ENCODE results near the gene COBL. TPM values are rescaled to one million over a fixed set of nuclear protein-coding genes. Genes with fewer than 3 reads are reported as not detected.

Gene COBL
- total RNA-seq, 2 donors from 2014 or later, result 36.5 to 46.6 TPM

DNA sequence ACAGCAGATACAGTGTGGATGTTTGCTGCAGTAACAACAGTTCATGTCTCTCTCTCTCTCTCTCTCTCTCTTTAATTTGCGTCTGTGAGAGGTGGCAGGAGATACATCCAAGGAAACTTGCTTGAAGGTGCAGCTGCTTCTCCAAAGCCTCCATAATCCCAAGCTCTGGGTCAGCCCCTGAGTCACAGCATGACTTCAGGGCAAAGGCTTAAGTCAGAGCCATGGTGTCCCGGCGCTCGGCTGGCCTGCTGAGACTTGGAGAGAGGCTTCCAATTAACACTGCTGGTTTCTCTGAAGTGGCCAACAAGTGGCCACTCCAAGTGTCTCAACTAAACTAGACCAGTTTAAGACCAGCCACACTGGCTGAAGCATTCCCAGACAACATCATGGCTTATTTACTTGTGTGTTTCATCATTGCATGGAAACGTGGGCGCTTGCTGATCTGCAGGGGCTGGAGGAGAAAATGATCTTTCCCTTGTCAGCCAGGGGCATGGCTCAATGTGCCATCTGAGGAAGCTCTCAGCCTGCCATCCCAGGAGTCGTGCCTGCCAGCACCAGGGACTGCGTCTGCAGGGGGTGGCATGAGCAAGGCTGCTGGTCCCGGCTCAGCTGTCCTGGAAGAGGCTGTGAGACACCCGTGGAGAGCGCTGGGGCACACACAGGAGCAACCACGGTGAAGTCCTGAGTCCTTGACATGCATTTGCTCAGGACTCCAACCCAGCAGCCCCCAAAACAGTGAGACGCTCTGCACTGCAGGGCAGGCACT, 254.2 kb downstream of the COBL start:
- H3K4me3 ChIP-seq, result no peak overlapping the region
- H3K27ac ChIP-seq, result no peak overlapping the region
- intact Hi-C loops (cut with DNase I), result loop anchor here (10.0 kb wide), 1 partner anchor 468 kb away; no protein-coding TSS in a partner anchor
- 82% methylated on average over 13 of the region's 13 CpGs for whole genome bisulfite sequencing
- TF ChIP-seq POLR2A (IDR thresholded peaks at IDR 0.05), result no peak
- TF ChIP-seq POLR2AphosphoS5 (IDR thresholded peaks at IDR 0.05), result no peak
- TF ChIP-seq, protein P1, sequence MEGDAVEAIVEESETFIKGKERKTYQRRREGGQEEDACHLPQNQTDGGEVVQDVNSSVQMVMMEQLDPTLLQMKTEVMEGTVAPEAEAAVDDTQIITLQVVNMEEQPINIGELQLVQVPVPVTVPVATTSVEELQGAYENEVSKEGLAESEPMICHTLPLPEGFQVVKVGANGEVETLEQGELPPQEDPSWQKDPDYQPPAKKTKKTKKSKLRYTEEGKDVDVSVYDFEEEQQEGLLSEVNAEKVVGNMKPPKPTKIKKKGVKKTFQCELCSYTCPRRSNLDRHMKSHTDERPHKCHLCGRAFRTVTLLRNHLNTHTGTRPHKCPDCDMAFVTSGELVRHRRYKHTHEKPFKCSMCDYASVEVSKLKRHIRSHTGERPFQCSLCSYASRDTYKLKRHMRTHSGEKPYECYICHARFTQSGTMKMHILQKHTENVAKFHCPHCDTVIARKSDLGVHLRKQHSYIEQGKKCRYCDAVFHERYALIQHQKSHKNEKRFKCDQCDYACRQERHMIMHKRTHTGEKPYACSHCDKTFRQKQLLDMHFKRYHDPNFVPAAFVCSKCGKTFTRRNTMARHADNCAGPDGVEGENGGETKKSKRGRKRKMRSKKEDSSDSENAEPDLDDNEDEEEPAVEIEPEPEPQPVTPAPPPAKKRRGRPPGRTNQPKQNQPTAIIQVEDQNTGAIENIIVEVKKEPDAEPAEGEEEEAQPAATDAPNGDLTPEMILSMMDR (IDR thresholded peaks at IDR 0.05), result no peak
- no peak for DNase-seq (ENCODE audit: low spot score)
- no peaks in the 10 kb centered on the region for H3K4me1 ChIP-seq (replicated peaks)
- H3K9me3 ChIP-seq, result no peaks in the 10 kb centered on the region
- H3K27me3 ChIP-seq (replicated peaks; ENCODE audit: insufficient read depth), result no peaks in the 10 kb centered on the region
- no peaks in the 10 kb centered on the region for H3K36me3 ChIP-seq

DNA sequence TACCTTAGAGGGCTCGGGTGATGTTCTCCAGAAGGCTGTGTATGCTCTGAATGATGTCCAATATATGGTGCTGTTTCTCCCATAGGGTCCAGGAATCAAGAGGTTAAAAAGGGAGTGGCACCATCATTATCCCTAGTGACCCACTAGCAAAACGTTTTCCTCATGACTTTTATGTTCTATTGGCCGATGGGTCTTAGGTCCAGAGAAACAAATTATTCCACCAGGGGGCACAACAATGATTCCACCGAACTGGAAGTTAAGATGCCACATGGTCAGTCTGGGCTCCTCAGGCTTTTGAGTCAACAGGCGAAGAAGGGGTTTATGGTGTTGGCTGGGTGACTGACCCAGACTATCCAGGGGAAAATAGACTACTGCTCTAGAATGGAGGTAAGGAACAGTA, 256.1 kb downstream of the COBL start:
- intact Hi-C loops (cut with DNase I), result loop anchor here (10.0 kb wide), 1 partner anchor 466 kb away; no protein-coding TSS in a partner anchor
- DNase-seq (ENCODE audit: low spot score), result no peak
- no peak overlapping the region for H3K27ac ChIP-seq
- H3K9me3 ChIP-seq, result no peaks in the 10 kb centered on the region
- no peaks in the 10 kb centered on the region for H3K4me1 ChIP-seq (replicated peaks)
- H3K4me3 ChIP-seq, result no peak overlapping the region
- TF ChIP-seq, protein P1 (IDR thresholded peaks at IDR 0.05), result no peak
- TF ChIP-seq POLR2A (IDR thresholded peaks at IDR 0.05) (no peak), POLR2AphosphoS5 (IDR thresholded peaks at IDR 0.05) (no peak)
- 81% methylated on average over 5 of the region's 5 CpGs for WGBS
- no peaks in the 10 kb centered on the region for H3K27me3 ChIP-seq (replicated peaks; ENCODE audit: insufficient read depth)
- H3K36me3 ChIP-seq, result no peaks in the 10 kb centered on the region

DNA sequence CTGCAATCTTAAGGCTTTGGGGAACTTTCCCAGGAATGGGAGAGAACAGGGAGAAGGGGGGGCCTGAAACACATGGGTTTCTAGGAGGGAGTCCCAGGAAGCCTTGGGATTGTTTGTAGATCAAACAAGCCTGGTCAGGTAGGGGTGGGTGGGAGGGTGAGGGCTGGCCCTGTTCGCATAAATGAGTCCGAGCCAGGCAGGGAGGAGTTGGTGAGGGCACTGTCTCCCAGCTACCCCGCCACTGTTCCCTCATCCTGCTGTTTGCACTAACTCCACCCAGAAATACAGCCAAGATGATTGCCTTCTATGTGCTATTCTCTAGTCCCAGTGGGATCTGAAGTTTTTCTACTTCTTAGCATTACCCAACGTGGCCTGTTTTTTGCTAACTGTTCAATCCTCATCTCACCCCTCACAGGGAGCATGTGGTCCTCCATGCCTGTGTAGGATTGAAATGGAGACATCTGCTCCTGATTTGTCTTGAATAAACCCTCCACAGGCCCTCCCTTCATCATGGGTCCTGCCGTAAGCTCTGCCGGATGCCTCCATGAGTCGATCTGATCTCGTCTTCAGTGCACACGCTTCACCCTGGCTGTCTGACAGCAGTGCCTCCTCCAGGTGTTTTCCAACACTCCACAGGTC, 257.0 kb downstream of the COBL start:
- no peak for TF ChIP-seq POLR2AphosphoS5 (IDR thresholded peaks at IDR 0.05)
- TF ChIP-seq, protein P1 (IDR thresholded peaks at IDR 0.05), result no peak
- no peak for TF ChIP-seq POLR2A (IDR thresholded peaks at IDR 0.05)
- Histone ChIP-seq H3K4me3 (no peak overlapping the region), H3K27me3 (replicated peaks; ENCODE audit: insufficient read depth) (no peaks in the 10 kb centered on the region), H3K27ac (no peak overlapping the region), H3K4me1 (replicated peaks) (no peaks in the 10 kb centered on the region), H3K9me3 (no peaks in the 10 kb centered on the region), H3K36me3 (no peaks in the 10 kb centered on the region)
- intact Hi-C loops (cut with DNase I), result loop anchor here (10.0 kb wide), 1 partner anchor 465 kb away; no protein-coding TSS in a partner anchor
- 80% methylated on average over 9 of the region's 9 CpGs for WGBS
- DNase-seq (ENCODE audit: low spot score), result no peak

DNA sequence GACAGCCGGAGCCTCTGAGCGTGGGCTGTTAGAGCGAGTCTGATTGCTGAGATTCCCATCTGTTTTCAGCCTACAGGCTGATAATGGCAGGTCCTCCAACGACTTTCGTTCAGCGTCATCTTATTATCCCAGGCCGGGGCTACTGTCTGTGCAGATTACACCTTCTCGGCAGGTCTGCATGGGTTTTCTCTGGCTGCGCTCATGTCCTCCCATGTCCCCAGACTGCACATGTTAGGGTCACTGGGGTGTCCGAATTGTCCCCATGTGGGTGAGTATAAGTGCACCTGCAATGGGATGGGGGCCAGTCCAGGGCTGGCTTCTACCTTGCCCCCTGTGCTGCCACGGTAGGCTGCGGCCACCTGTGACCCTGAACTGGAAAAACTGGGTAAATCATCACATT, 257.8 kb downstream of the COBL start:
- intact Hi-C loops (cut with DNase I), result no loop called here
- no peaks in the 10 kb centered on the region for H3K27me3 ChIP-seq (replicated peaks; ENCODE audit: insufficient read depth)
- H3K27ac ChIP-seq, result no peak overlapping the region

More for the DNA sequence above, 257.8 kb downstream of the COBL start:
- Histone ChIP-seq H3K4me3 (no peak overlapping the region), H3K9me3 (no peaks in the 10 kb centered on the region), H3K36me3 (no peaks in the 10 kb centered on the region), H3K4me1 (replicated peaks) (no peaks in the 10 kb centered on the region)
- no peak for DNase-seq (ENCODE audit: low spot score)
- no peak for TF ChIP-seq POLR2AphosphoS5 (IDR thresholded peaks at IDR 0.05)
- TF ChIP-seq, protein P1 (IDR thresholded peaks at IDR 0.05), result no peak
- TF ChIP-seq POLR2A (IDR thresholded peaks at IDR 0.05), result no peak
- 95% methylated on average over 12 of the region's 12 CpGs for WGBS

All from prostate gland (tissue), 2 donors.